H1 (cell line): ENCODE data around the gene PCBD1. TPM values are rescaled to one million over a fixed set of nuclear protein-coding genes. Genes with fewer than 3 reads are reported as not detected.

ENCODE experiments used
- CTCF ChIA-PET: fragments of 300-600 bp; sonication (Branson Sonifier 250); formaldehyde crosslinking; loops from one replicate; lab custom pipeline; 2021; ENCODE audit not compliant: partially characterized antibody; lab: Charles Lee
- POLR2A ChIA-PET: fragments of 300-600 bp; sonication (Branson Sonifier 250); formaldehyde crosslinking; loops from one replicate; lab custom pipeline; 2021; ENCODE audit warnings: inconsistent platforms; ENCODE audit not compliant: partially characterized antibody; lab: Charles Lee
- DNase-seq, 2 experiments: peaks; one replicate each; pipeline versions ENCODE4 v3.0.0 to v3.0.0-alpha.2; 2010 to 2022; ENCODE audit warnings: low spot score in 2 of 2, low read depth in 1 of 2, mixed read lengths in 1 of 2
- FAIRE-seq: peaks from 2 replicates; lab custom pipeline; 2011; peaks lifted over from hg19 to GRCh38; lab: Jason Lieb, UNC
- H2AFZ ChIP-seq: 2 replicates; pipeline ENCODE4 v1.8.1; 2012; ENCODE audit warnings: low read length, inconsistent platforms
- H2AK5ac ChIP-seq: 2 replicates; pipeline ENCODE4 v1.6.1; 2013; ENCODE audit warnings: low read depth, low read length
- H2BK120ac ChIP-seq: replicated peaks from 2 replicates; pipeline ENCODE3; 2013; ENCODE audit warnings: low read depth, low read length, inconsistent platforms
- H2BK12ac ChIP-seq: 2 replicates; pipeline ENCODE4 v1.6.1; 2013; ENCODE audit warnings: low read depth, low read length
- H2BK15ac ChIP-seq: 2 replicates; pipeline ENCODE4 v1.6.1; 2013; ENCODE audit warnings: low read length
- H2BK20ac ChIP-seq: 2 replicates; pipeline ENCODE4 v1.6.1; 2013; ENCODE audit warnings: low read length
- H2BK5ac ChIP-seq: 2 replicates; pipeline ENCODE4 v1.6.1; 2013; ENCODE audit warnings: low read depth, low read length
- H3K14ac ChIP-seq: 2 replicates; pipeline ENCODE4 v1.6.1; 2013; ENCODE audit warnings: inconsistent platforms; ENCODE audit not compliant: insufficient read length
- H3K18ac ChIP-seq: 2 replicates; pipeline ENCODE4 v1.6.1; 2013; ENCODE audit warnings: low read length; ENCODE audit errors: extremely low read depth
- H3K23ac ChIP-seq: 2 replicates; pipeline ENCODE4 v1.6.1; 2013; ENCODE audit warnings: inconsistent platforms; ENCODE audit not compliant: insufficient read length
- H3K23me2 ChIP-seq: 2 replicates; pipeline ENCODE4 v1.6.1; 2013; ENCODE audit warnings: low read depth, low read length
- H3K27ac ChIP-seq: 2 replicates; pipeline ENCODE4 v1.6.1; 2011; ENCODE audit warnings: low read depth, low read length, inconsistent platforms
- H3K27me3 ChIP-seq, 4 experiments: replicated peaks in 1 of 4; 1 replicate in 1 of 4; 2 replicates in 3 of 4; pipeline versions ENCODE4 v1.6.1 to v1.8.1; 2011 to 2013; ENCODE audit warnings: low read length in 3 of 4, mild to moderate bottlenecking in 3 of 4, inconsistent platforms in 2 of 4, mixed read lengths in 2 of 4, moderate library complexity in 1 of 4; ENCODE audit not compliant: control insufficient read depth in 3 of 4, insufficient read depth in 3 of 4; ENCODE audit errors: extremely low read depth in 1 of 4
- H3K36me3 ChIP-seq, 4 experiments: 2 replicates each; pipeline versions ENCODE4 v1.6.1 to v1.8.1; 2011 to 2013; ENCODE audit warnings: mild to moderate bottlenecking in 4 of 4, low read length in 3 of 4, moderate library complexity in 2 of 4, control low read depth in 1 of 4, inconsistent platforms in 1 of 4; ENCODE audit not compliant: insufficient read depth in 4 of 4, control insufficient read depth in 2 of 4
- H3K4ac ChIP-seq: replicated peaks from 2 replicates; pipeline ENCODE3; 2013; ENCODE audit warnings: low read length, low read depth, mixed read lengths, inconsistent platforms; ENCODE audit not compliant: insufficient read length
- H3K4me1 ChIP-seq, 4 experiments: replicated peaks in 1 of 4; 1 replicate in 1 of 4; 2 replicates in 3 of 4; pipeline versions ENCODE4 v1.6.1 to v1.8.1; 2011 to 2013; ENCODE audit warnings: low read length in 3 of 4, inconsistent platforms in 2 of 4, mixed read lengths in 1 of 4; ENCODE audit not compliant: insufficient read depth in 4 of 4, control insufficient read depth in 3 of 4
- H3K4me2 ChIP-seq, 2 experiments: 2 replicates each; pipeline versions ENCODE4 v1.6.1 to v1.8.1; 2011 to 2013; ENCODE audit warnings: low read depth in 2 of 2, low read length in 2 of 2, control low read depth in 1 of 2, inconsistent platforms in 1 of 2, mild to moderate bottlenecking in 1 of 2; ENCODE audit not compliant: insufficient read depth in 1 of 2
- H3K4me3 ChIP-seq, 4 experiments: fragments of 200-600, 300-600 bp in 1 of 4; sonication (generic), shearing (Covaris generic), sonication (Bioruptor Twin) in 1 of 4; 2 replicates each; pipeline versions ENCODE4 v1.5.1 to v1.8.1; 2011 to 2016; ENCODE audit warnings: low read length in 4 of 4, low read depth in 3 of 4, control low read depth in 2 of 4, inconsistent platforms in 2 of 4, mild to moderate bottlenecking in 2 of 4, mixed read lengths in 1 of 4, moderate library complexity in 1 of 4; ENCODE audit not compliant: insufficient read depth in 2 of 4; ENCODE audit errors: extremely low read depth in 1 of 4
- H3K56ac ChIP-seq: replicated peaks from 2 replicates; pipeline ENCODE3; 2013; ENCODE audit warnings: low read depth, mild to moderate bottlenecking, mixed read lengths, low read length, inconsistent platforms; ENCODE audit not compliant: insufficient read length
- H3K79me1 ChIP-seq: 2 replicates; pipeline ENCODE4 v1.6.1; 2013; ENCODE audit warnings: low read depth, low read length, control low read depth
- H3K79me2 ChIP-seq, 2 experiments: 2 replicates each; pipeline versions ENCODE4 v1.6.1 to v1.8.1; 2012 to 2013; ENCODE audit warnings: low read length in 2 of 2, mild to moderate bottlenecking in 2 of 2, inconsistent platforms in 1 of 2; ENCODE audit not compliant: insufficient read depth in 2 of 2, control insufficient read depth in 1 of 2
- H3K9ac ChIP-seq, 4 experiments: replicated peaks in 1 of 4; 1 replicate in 1 of 4; 2 replicates in 3 of 4; pipeline versions ENCODE4 v1.6.1 to v1.8.1; 2011 to 2013; ENCODE audit warnings: low read depth in 3 of 4, low read length in 3 of 4, control low read depth in 2 of 4, mild to moderate bottlenecking in 2 of 4, moderate library complexity in 2 of 4, inconsistent platforms in 1 of 4; ENCODE audit errors: extremely low read depth in 1 of 4
- H3K9me3 ChIP-seq, 2 experiments: 2 replicates each; pipeline versions ENCODE4 v1.6.1 to v1.8.1; 2012 to 2013; ENCODE audit warnings: mild to moderate bottlenecking in 2 of 2, moderate library complexity in 2 of 2, control low read depth in 1 of 2, inconsistent platforms in 1 of 2, low read depth in 1 of 2, low read length in 1 of 2, mixed read lengths in 1 of 2; ENCODE audit not compliant: insufficient read depth in 2 of 2
- H4K20me1 ChIP-seq, 2 experiments: replicated peaks in 1 of 2; 2 replicates each; pipeline versions ENCODE3 to v1.8.1; 2011 to 2013; ENCODE audit warnings: inconsistent platforms in 2 of 2, low read length in 2 of 2, mild to moderate bottlenecking in 1 of 2; ENCODE audit not compliant: insufficient read depth in 2 of 2, control insufficient read depth in 1 of 2
- H4K5ac ChIP-seq: 2 replicates; pipeline ENCODE4 v1.6.1; 2013; ENCODE audit warnings: low read length, low read depth, mixed read lengths, inconsistent platforms; ENCODE audit not compliant: insufficient read length
- H4K8ac ChIP-seq: 2 replicates; pipeline ENCODE4 v1.8.0; 2013; ENCODE audit warnings: mild to moderate bottlenecking, moderate library complexity, low read length, inconsistent platforms; ENCODE audit not compliant: insufficient read depth; ENCODE audit errors: extremely low read depth
- H4K91ac ChIP-seq: replicated peaks from 2 replicates; pipeline ENCODE3; 2013; ENCODE audit warnings: low read length, mixed read lengths, inconsistent platforms; ENCODE audit not compliant: insufficient read length
- CBX5 ChIP-seq: fragments of 300-800, 300-1000 bp; sonication (generic); IDR thresholded peaks from 2 replicates; pipeline ENCODE4 v1.7.1; 2016; ENCODE audit warnings: antibody characterized with exemption, low read length, low read depth
- CREB1 ChIP-seq: IDR thresholded peaks from 2 replicates; pipeline ENCODE4 v1.6.1; 2012; ENCODE audit warnings: inconsistent platforms
- RBBP5 ChIP-seq: IDR thresholded peaks from 2 replicates; pipeline ENCODE4 v1.7.1; 2012; ENCODE audit warnings: low read depth, mild to moderate bottlenecking, inconsistent platforms, low read length, moderate library complexity, borderline replicate concordance
- USF2 ChIP-seq: IDR thresholded peaks from 2 replicates; pipeline ENCODE4 v1.6.1; 2011; ENCODE audit warnings: low read length, improper control_type of control experiment
- WGBS, 2 experiments: shearing (Covaris generic) in 1 of 2; methylation state at CpG; one replicate each; pipeline versions ENCODE4 v1.1.6 to v1.1.7; 2013 to 2015; ENCODE audit warnings: low lambda C conversion rate in 2 of 2, mixed read lengths in 2 of 2, inconsistent platforms in 1 of 2, low coverage in 1 of 2, missing lambda C conversion rate in 1 of 2; ENCODE audit not compliant: insufficient replicate concordance in 2 of 2, insufficient coverage in 1 of 2, insufficient read length in 1 of 2; ENCODE audit errors: extremely low coverage in 1 of 2, missing lambda C conversion rate in 1 of 2; 5-methylcytosine and 5-hydroxymethylcytosine counted together
- polyA plus RNA-seq, 7 experiments: library from polyadenylated mRNA; depleted of rRNA in 3 of 7; stranded (reverse) in 5 of 7; unstranded in 2 of 7; fragments of >200 nt in 5 of 7; fragments of 200-250 nt in 2 of 7; gene quantifications; 1 replicate in 5 of 7; 2 replicates in 1 of 7; 4 replicates in 1 of 7; pipeline versions ENCODE4 v1.2.1 to v1.2.3, GENCODE V29; 2011 to 2013; ENCODE audit warnings: missing spikeins in 2 of 7, mixed read lengths in 2 of 7
- total RNA-seq: library from RNA; stranded (reverse); fragmentation: NEBNext Ultra II Directional; extraction: Animal tissue kit (Norgen Biotek cat#: 25700); gene quantifications from 2 replicates; pipeline ENCODE4 v1.2.1, GENCODE V29; 2021

The PCBD1 gene
- total and polyA plus RNA-seq, 2 of the 8 experiments (the other 6 are each of a cell fraction or from before 2014, with no cell fraction given) = 46.5 to 55.0 TPM

- FAIRE-seq (no peak), DNase-seq (no peak)
- no peak overlapping the region for H3K4me2 ChIP-seq
- 86% methylated on average over 3 of the region's 3 CpGs; no CpG with 5 or more reads in 1 of the 2 experiments for WGBS, 2 experiments
- H2BK5ac ChIP-seq = no peak overlapping the region
- H3K79me1 ChIP-seq = no peaks in the 10 kb centered on the region; the same call in 1 of the 2 replicates
- POLR2A ChIA-PET = no interaction called here
- no peak overlapping the region for H3K14ac ChIP-seq
- H3K9me3 ChIP-seq = no peaks in the 10 kb centered on the region
- no peak overlapping the region for H4K91ac ChIP-seq
- H2AFZ ChIP-seq = no peak overlapping the region
- no peak overlapping the region for H3K9ac ChIP-seq
- no peaks in the 10 kb centered on the region for H3K4me1 ChIP-seq
- no peak overlapping the region for H2BK12ac ChIP-seq
- H3K79me2 ChIP-seq = no peaks in the 10 kb centered on the region
- H3K23ac ChIP-seq = no peak overlapping the region
- H3K18ac ChIP-seq = no peak overlapping the region
- peaks cover 0 to 2% of the 10 kb centered on the region in 2 experiments for H4K20me1 ChIP-seq
- no peak overlapping the region for H3K56ac ChIP-seq
- H3K27ac ChIP-seq = no peak overlapping the region
- no peak overlapping the region for H2BK15ac ChIP-seq
- H2BK20ac ChIP-seq = no peak overlapping the region
- no peak overlapping the region for H3K4me3 ChIP-seq
- no peaks in the 10 kb centered on the region for H3K27me3 ChIP-seq
- H3K4ac ChIP-seq = no peak overlapping the region
- no peaks in the 10 kb centered on the region for H3K23me2 ChIP-seq
- no peak overlapping the region for H4K8ac ChIP-seq
- peaks cover 2 to 35% (median 17%) of the 10 kb centered on the region in 4 experiments; a peak in 7 of 8 replicates for H3K36me3 ChIP-seq
- H2BK120ac ChIP-seq = no peak overlapping the region
- no peak overlapping the region for H2AK5ac ChIP-seq
- CTCF ChIA-PET = interaction anchor here (0.6 kb wide), 1 partner anchor 43 kb away, joined by 4 read pairs; no protein-coding TSS in a partner anchor
- H4K5ac ChIP-seq = no peak overlapping the region
- TF ChIP-seq CREB1 = no peak
- TF ChIP-seq CBX5 = no peak
- TF ChIP-seq USF2 = no peak
- no peak for TF ChIP-seq RBBP5
Measured at GRCh38 chr10:70850097-70850496, 38.3 kb downstream of the PCBD1 start.
